HEK293 (cell line): ENCODE measurements around the gene PTPN4.

Experiments
- CTCF ChIA-PET: fragments of 350-600 bp; formaldehyde crosslinking; extraction: SDS; loops from one replicate; lab custom pipeline; 2021; ENCODE audit warnings: antibody characterized with exemption; lab: Yijun Ruan, JAX
- POLR2A ChIA-PET: fragments of 300-600 bp; formaldehyde crosslinking; extraction: SDS; loops from one replicate; lab custom pipeline; 2020; ENCODE audit warnings: antibody characterized with exemption, inconsistent platforms; lab: Yijun Ruan, JAX
- H3K27ac ChIP-seq: fragments of 200-500 bp; sonication (Bioruptor generic); 2 replicates; pipeline ENCODE4 v1.5.1; 2014; ENCODE audit warnings: low read depth, low read length, control low read depth, inconsistent platforms; ENCODE audit errors: extremely low read depth
- H3K36me3 ChIP-seq, 2 experiments: fragments of 200-500 bp in 1 of 2; sonication (Bioruptor generic) in 1 of 2; 1 replicate in 1 of 2; 2 replicates in 1 of 2; pipeline ENCODE4 v1.5.1; 2014 to 2017; ENCODE audit warnings: inconsistent platforms in 2 of 2, low read length in 2 of 2; ENCODE audit not compliant: control insufficient read depth in 2 of 2, insufficient read depth in 1 of 2
- H3K4me1 ChIP-seq: fragments of 200-500 bp; sonication (Bioruptor generic); 2 replicates; pipeline ENCODE4 v1.5.1; 2014; ENCODE audit warnings: mild to moderate bottlenecking, low read length, inconsistent platforms; ENCODE audit not compliant: control insufficient read depth, insufficient read depth
- H3K4me3 ChIP-seq: 2 replicates; pipeline ENCODE4 v1.5.1; 2011; ENCODE audit warnings: low read depth, mild to moderate bottlenecking, control low read depth, low read length, moderate library complexity
- H3K9me3 ChIP-seq: fragments of 200-500 bp; sonication (Bioruptor generic); 2 replicates; pipeline ENCODE4 v1.5.1; 2014; ENCODE audit warnings: low read depth, low read length, inconsistent platforms; ENCODE audit not compliant: control insufficient read depth, insufficient read depth
- GLI2 ChIP-seq: fragments of 450-650 bp; formaldehyde crosslinking; IDR thresholded peaks from 2 replicates; pipeline ENCODE4; 2017; ENCODE audit warnings: missing biosample characterization, missing genetic modification characterization, low read depth, borderline replicate concordance
- PRDM1 ChIP-seq: fragments of 450-650 bp; formaldehyde crosslinking; IDR thresholded peaks from 2 replicates; pipeline ENCODE4; 2016; ENCODE audit warnings: missing biosample characterization, missing genetic modification characterization
- SALL2 ChIP-seq: fragments of 450-650 bp; formaldehyde crosslinking; IDR thresholded peaks from 2 replicates; pipeline ENCODE4 v1.5.0; 2017; ENCODE audit warnings: missing biosample characterization, mild to moderate bottlenecking, missing genetic modification characterization, borderline replicate concordance
- SP2 ChIP-seq: fragments of 450-650 bp; formaldehyde crosslinking; IDR thresholded peaks from 2 replicates; pipeline ENCODE4 v1.5.1; 2016; ENCODE audit warnings: missing biosample characterization, missing genetic modification characterization
- TSHZ1 ChIP-seq: fragments of 450-650 bp; formaldehyde crosslinking; IDR thresholded peaks from 2 replicates; pipeline ENCODE4 v1.5.1; 2016; ENCODE audit warnings: missing biosample characterization, missing genetic modification characterization, borderline replicate concordance
- ZBTB20 ChIP-seq: fragments of 450-650 bp; formaldehyde crosslinking; IDR thresholded peaks from 2 replicates; pipeline ENCODE4 v1.5.1; 2016; ENCODE audit warnings: missing biosample characterization, missing genetic modification characterization
- ZBTB21 ChIP-seq: fragments of 450-650 bp; formaldehyde crosslinking; IDR thresholded peaks from 2 replicates; pipeline ENCODE4 v1.5.1; 2017; ENCODE audit warnings: missing biosample characterization, missing genetic modification characterization
- ZEB2 ChIP-seq: fragments of 450-650 bp; formaldehyde crosslinking; IDR thresholded peaks from 2 replicates; pipeline ENCODE4 v1.5.1; 2016; ENCODE audit warnings: missing biosample characterization, missing genetic modification characterization
- ZFP37 ChIP-seq: fragments of 450-650 bp; formaldehyde crosslinking; IDR thresholded peaks from 2 replicates; pipeline ENCODE4 v1.5.1; 2016; ENCODE audit warnings: missing biosample characterization, missing genetic modification characterization
- ZFP69B ChIP-seq: fragments of 450-650 bp; formaldehyde crosslinking; IDR thresholded peaks from 2 replicates; pipeline ENCODE4 v1.5.1; 2016; ENCODE audit warnings: missing biosample characterization, missing genetic modification characterization
- ZNF10 ChIP-seq: fragments of 450-650 bp; formaldehyde crosslinking; IDR thresholded peaks from 2 replicates; pipeline ENCODE4 v1.5.1; 2017; ENCODE audit warnings: missing biosample characterization, missing genetic modification characterization
- ZNF112 ChIP-seq: fragments of 450-650 bp; formaldehyde crosslinking; IDR thresholded peaks from 2 replicates; pipeline ENCODE4 v1.5.0; 2017; ENCODE audit warnings: missing biosample characterization, missing genetic modification characterization
- ZNF146 ChIP-seq: fragments of 450-650 bp; formaldehyde crosslinking; IDR thresholded peaks from 2 replicates; pipeline ENCODE4 v1.5.1; 2016; ENCODE audit warnings: missing biosample characterization, missing genetic modification characterization
- ZNF2 ChIP-seq: fragments of 450-650 bp; formaldehyde crosslinking; IDR thresholded peaks from 2 replicates; pipeline ENCODE4 v1.5.1; 2016; ENCODE audit warnings: missing biosample characterization, missing genetic modification characterization
- ZNF274 ChIP-seq, 2 experiments: fragments of 200-500 bp in 1 of 2; fragments of 450-650 bp in 1 of 2; sonication (Bioruptor generic) in 1 of 2; formaldehyde crosslinking in 1 of 2; IDR thresholded peaks; 2 replicates each; pipeline versions ENCODE4 v1.5.1 to v1.6.1; 2014 to 2016; ENCODE audit warnings: borderline replicate concordance in 1 of 2, inconsistent platforms in 1 of 2, low read length in 1 of 2, missing biosample characterization in 1 of 2, missing genetic modification characterization in 1 of 2
- ZNF366 ChIP-seq: fragments of 450-650 bp; formaldehyde crosslinking; conservative IDR thresholded peaks from 2 replicates; pipeline ENCODE4 v1.5.1; 2016; ENCODE audit warnings: missing biosample characterization, missing genetic modification characterization
- ZNF394 ChIP-seq: fragments of 450-650 bp; formaldehyde crosslinking; IDR thresholded peaks from 2 replicates; pipeline ENCODE4 v1.5.1; 2016; ENCODE audit warnings: missing biosample characterization, missing genetic modification characterization, mild to moderate bottlenecking, moderate library complexity, borderline replicate concordance
- ZNF423 ChIP-seq: fragments of 450-650 bp; formaldehyde crosslinking; IDR thresholded peaks from 2 replicates; pipeline ENCODE4 v1.5.1; 2016; ENCODE audit warnings: missing biosample characterization, missing genetic modification characterization
- ZNF600 ChIP-seq: fragments of 450-650 bp; formaldehyde crosslinking; IDR thresholded peaks from 2 replicates; pipeline ENCODE4 v1.5.1; 2016; ENCODE audit warnings: missing biosample characterization, missing genetic modification characterization
- TF ChIP-seq, protein P1 (sequence below): fragments of 450-650 bp; formaldehyde crosslinking; IDR thresholded peaks from 2 replicates; pipeline ENCODE4 v1.5.1; 2016; ENCODE audit warnings: missing biosample characterization, missing genetic modification characterization
- TF ChIP-seq, protein P2 (sequence below): fragments of 450-650 bp; formaldehyde crosslinking; IDR thresholded peaks from 2 replicates; pipeline ENCODE4 v1.5.1; 2016; ENCODE audit warnings: missing biosample characterization, missing genetic modification characterization
- TF ChIP-seq, protein P3 (sequence below): fragments of 450-650 bp; formaldehyde crosslinking; IDR thresholded peaks from 2 replicates; pipeline ENCODE4 v1.5.1; 2016; ENCODE audit warnings: missing biosample characterization, missing genetic modification characterization

The PTPN4 gene

GRCh38 chr2:119871725-119872124 lies 112.0 kb downstream of the PTPN4 start:
- Histone ChIP-seq H3K36me3 (no peaks in the 10 kb centered on the region), H3K27ac (no peak overlapping the region), H3K9me3 (no peaks in the 10 kb centered on the region), H3K4me1 (no peaks in the 10 kb centered on the region; the same call in 1 of the 2 replicates), H3K4me3 (no peak overlapping the region)
- TF ChIP-seq ZFP69B (tag by site-specific recombination) (no peak), ZFP37 (tag by site-specific recombination) (no peak), TSHZ1 (tag by site-specific recombination) (no peak), PRDM1 (tag by site-specific recombination) (no peak), ZNF112 (tag by site-specific recombination) (no peak), ZNF10 (tag by site-specific recombination) (no peak), ZEB2 (no peak), ZNF146 (no peak), ZNF394 (no peak), ZNF2 (tag by site-specific recombination) (no peak), ZNF366 (tag by site-specific recombination) (no peak), ZNF423 (tag by site-specific recombination) (no peak), GLI2 (tag by site-specific recombination) (no peak)
- TF ChIP-seq, protein P1, sequence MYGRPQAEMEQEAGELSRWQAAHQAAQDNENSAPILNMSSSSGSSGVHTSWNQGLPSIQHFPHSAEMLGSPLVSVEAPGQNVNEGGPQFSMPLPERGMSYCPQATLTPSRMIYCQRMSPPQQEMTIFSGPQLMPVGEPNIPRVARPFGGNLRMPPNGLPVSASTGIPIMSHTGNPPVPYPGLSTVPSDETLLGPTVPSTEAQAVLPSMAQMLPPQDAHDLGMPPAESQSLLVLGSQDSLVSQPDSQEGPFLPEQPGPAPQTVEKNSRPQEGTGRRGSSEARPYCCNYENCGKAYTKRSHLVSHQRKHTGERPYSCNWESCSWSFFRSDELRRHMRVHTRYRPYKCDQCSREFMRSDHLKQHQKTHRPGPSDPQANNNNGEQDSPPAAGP (tag by site-specific recombination), result no peak
- POLR2A ChIA-PET, result no interaction called here
- CTCF ChIA-PET, result interaction anchor here (0.6 kb wide), 1 partner anchor 62 kb away, joined by 3 read pairs; no protein-coding TSS in a partner anchor

DNA sequence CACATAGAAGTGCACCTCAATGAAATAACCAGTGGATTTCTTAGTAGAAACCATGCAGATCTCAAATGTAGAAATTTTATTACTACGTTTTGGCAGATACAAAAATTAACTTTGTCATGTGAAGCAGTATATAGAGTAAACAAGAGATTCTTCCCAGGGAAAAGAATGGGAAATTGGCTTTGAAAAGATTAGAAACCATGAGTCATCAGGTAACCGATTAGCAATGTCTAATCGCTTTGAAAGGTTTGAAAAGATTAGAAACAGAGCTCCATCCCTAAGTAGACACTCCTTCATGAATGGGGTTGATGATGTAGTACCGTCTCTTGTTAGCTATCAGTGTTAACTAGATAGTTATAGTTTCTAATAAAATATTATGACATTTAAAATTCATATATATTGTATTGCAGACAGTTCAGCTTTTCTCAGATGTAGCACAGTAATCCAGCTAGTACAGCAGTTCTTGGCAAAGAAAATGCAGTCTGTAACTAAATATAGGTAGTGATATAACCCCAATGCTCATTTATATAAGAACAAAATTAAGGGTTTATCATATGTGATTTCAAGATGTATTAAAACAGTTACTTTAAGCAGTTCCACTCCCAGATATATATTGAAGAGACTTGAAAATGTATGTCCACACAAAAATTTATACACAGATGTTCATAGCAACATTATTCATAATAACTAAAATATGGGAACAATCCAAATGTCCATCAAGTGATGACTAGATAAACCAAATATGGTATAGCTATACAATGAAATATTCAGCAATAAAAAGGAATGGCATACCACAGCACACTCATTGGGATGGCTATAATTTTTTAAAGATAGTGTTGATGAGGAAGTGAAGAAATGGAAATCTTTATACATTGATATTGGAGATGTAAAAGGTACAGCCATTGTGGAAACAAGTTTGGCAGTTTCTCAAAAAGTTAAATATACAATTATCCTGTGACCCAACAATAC lies 113.9 kb downstream of the PTPN4 start:
- no peak for TF ChIP-seq ZNF274 (IDR thresholded peaks at IDR 0.05; ENCODE audit: low read length)
- TF ChIP-seq ZNF274 (tag by site-specific recombination; IDR thresholded peaks at IDR 0.05; ENCODE audit: borderline replicate concordance), result no peak
- TF ChIP-seq SP2 (tag by site-specific recombination), result no peak
- no peak for TF ChIP-seq ZBTB21 (tag by site-specific recombination)
- Histone ChIP-seq H3K9me3 (no peaks in the 10 kb centered on the region), H3K4me3 (no peak overlapping the region), H3K4me1 (no peaks in the 10 kb centered on the region; the same call in 1 of the 2 replicates), H3K36me3 (no peaks in the 10 kb centered on the region), H3K27ac (no peak overlapping the region)
- CTCF ChIA-PET, result no interaction called here
- POLR2A ChIA-PET, result no interaction called here

DNA sequence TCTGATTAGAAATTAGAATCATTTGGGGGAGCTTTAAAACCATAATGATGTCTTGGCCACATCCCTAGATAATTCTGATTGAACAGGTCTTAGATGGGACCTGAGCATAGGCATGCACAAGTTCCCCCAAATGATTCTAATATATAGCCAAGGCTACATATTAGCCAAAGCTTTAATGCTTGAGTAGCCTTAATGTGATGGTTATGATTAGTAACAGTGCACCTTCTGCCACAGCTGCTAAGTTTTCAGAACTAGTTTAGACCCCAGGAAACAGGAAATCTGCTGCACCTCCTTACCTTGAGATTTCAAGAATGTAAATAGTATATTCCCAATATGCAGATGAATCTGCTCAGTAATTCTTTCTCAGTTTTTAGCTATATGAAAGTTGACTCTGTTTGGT lies 119.8 kb downstream of the PTPN4 start:
- CTCF ChIA-PET, result no interaction called here
- POLR2A ChIA-PET, result no interaction called here
- TF ChIP-seq SALL2 (tag by site-specific recombination) (no peak), ZNF600 (tag by site-specific recombination) (no peak), ZBTB20 (tag by site-specific recombination) (no peak)
- TF ChIP-seq, protein P2, sequence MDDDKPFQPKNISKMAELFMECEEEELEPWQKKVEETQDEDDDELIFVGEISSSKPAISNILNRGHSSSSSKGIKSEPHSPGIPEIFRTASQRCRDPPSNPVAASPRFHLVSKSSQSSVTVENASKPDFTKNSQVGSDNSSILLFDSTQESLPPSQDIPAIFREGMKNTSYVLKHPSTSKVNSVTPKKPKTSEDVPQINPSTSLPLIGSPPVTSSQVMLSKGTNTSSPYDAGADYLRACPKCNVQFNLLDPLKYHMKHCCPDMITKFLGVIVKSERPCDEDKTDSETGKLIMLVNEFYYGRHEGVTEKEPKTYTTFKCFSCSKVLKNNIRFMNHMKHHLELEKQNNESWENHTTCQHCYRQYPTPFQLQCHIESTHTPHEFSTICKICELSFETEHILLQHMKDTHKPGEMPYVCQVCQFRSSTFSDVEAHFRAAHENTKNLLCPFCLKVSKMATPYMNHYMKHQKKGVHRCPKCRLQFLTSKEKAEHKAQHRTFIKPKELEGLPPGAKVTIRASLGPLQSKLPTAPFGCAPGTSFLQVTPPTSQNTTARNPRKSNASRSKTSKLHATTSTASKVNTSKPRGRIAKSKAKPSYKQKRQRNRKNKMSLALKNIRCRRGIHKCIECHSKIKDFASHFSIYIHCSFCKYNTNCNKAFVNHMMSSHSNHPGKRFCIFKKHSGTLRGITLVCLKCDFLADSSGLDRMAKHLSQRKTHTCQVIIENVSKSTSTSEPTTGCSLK (tag by site-specific recombination), result no peak
- TF ChIP-seq, protein P3, sequence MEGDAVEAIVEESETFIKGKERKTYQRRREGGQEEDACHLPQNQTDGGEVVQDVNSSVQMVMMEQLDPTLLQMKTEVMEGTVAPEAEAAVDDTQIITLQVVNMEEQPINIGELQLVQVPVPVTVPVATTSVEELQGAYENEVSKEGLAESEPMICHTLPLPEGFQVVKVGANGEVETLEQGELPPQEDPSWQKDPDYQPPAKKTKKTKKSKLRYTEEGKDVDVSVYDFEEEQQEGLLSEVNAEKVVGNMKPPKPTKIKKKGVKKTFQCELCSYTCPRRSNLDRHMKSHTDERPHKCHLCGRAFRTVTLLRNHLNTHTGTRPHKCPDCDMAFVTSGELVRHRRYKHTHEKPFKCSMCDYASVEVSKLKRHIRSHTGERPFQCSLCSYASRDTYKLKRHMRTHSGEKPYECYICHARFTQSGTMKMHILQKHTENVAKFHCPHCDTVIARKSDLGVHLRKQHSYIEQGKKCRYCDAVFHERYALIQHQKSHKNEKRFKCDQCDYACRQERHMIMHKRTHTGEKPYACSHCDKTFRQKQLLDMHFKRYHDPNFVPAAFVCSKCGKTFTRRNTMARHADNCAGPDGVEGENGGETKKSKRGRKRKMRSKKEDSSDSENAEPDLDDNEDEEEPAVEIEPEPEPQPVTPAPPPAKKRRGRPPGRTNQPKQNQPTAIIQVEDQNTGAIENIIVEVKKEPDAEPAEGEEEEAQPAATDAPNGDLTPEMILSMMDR (tag by site-specific recombination), result no peak

More for the DNA sequence above, 119.8 kb downstream of the PTPN4 start:
- H3K27ac ChIP-seq, result no peak overlapping the region
- H3K4me1 ChIP-seq, result no peaks in the 10 kb centered on the region; the same call in none of the 2 replicates
- H3K9me3 ChIP-seq, result no peaks in the 10 kb centered on the region
- H3K4me3 ChIP-seq, result no peak overlapping the region
- H3K36me3 ChIP-seq, result no peaks in the 10 kb centered on the region
